ENCODE measurements around the gene HECW1.

DNA sequence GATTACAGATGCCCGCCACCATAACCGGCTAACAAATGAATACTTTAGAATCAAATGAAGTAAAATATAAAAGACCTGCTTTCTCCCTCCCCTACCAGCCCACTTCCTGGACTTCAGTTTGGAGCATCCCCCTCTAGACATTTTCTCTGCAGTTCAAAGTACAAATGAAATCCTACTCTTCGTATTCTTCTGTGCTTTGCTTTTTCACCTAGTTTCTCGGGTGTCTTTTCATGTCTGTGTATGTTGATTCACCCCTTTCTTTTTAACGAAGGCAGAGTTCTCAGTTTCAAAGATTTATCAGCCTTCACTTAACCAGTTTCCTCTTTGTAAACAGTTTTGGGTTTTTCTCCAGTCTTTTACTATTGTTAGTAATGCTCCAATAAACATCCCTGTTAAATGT is 324.6 kb downstream of the HECW1 start:
- TF ChIP-seq, protein P1, sequence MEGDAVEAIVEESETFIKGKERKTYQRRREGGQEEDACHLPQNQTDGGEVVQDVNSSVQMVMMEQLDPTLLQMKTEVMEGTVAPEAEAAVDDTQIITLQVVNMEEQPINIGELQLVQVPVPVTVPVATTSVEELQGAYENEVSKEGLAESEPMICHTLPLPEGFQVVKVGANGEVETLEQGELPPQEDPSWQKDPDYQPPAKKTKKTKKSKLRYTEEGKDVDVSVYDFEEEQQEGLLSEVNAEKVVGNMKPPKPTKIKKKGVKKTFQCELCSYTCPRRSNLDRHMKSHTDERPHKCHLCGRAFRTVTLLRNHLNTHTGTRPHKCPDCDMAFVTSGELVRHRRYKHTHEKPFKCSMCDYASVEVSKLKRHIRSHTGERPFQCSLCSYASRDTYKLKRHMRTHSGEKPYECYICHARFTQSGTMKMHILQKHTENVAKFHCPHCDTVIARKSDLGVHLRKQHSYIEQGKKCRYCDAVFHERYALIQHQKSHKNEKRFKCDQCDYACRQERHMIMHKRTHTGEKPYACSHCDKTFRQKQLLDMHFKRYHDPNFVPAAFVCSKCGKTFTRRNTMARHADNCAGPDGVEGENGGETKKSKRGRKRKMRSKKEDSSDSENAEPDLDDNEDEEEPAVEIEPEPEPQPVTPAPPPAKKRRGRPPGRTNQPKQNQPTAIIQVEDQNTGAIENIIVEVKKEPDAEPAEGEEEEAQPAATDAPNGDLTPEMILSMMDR (IDR thresholded peaks at IDR 0.05) = no peak
- no peak for TF ChIP-seq POLR2A (IDR thresholded peaks at IDR 0.05)

All from breast epithelium (tissue), 3 donors.